Islet precursor cell (in vitro differentiated cells): Measurements from ENCODE around the gene TICAM2.

Source experiments
- DNase-seq: peaks from one replicate; pipeline ENCODE4 v3.0.0-alpha.2; 2018

Gene TICAM2

GRCh38 chr5:115530426-115530825 is 71.9 kb downstream of the TICAM2 start:
- DNase-seq, result no peak
